Epithelial cell of proximal tubule (primary cell): Measurements from ENCODE around the gene NOVA1. TPM values are rescaled to one million over a fixed set of nuclear protein-coding genes. Genes with fewer than 3 reads are reported as not detected.
A peak's percentile ranks its signal among the peaks of the same experiment; 100 is the strongest.

Source experiments
- DNase-seq: peaks from one replicate; pipeline ENCODE4 v3.0.0-alpha.2; 2011; ENCODE audit warnings: low read depth
- H3K4me3 ChIP-seq: 2 replicates; pipeline ENCODE4 v1.5.1; 2011; ENCODE audit warnings: low read depth, mild to moderate bottlenecking, low read length
- CTCF ChIP-seq: conservative IDR thresholded peaks from 2 replicates; pipeline ENCODE4 v1.5.1; 2012; ENCODE audit warnings: low read depth, mild to moderate bottlenecking, low read length
- total RNA-seq: library from RNA; depleted of rRNA; stranded (reverse); fragments of >200 nt; gene quantifications from 2 replicates; pipeline ENCODE4 v1.2.3, GENCODE V29; 2015

The NOVA1 gene
- total RNA-seq, 1 donor from 2014 or later: 3.5 TPM

- TF ChIP-seq CTCF: no peak
- no peak for DNase-seq
- H3K4me3 ChIP-seq: no peak overlapping the region
Measured at GRCh38 chr14:26621364-26621763, 23.5 kb upstream of the NOVA1 start.

- TF ChIP-seq CTCF: no peak
- H3K4me3 ChIP-seq: no peak overlapping the region
- no peak for DNase-seq
Measured at GRCh38 chr14:26611259-26611658, 13.4 kb upstream of the NOVA1 start.

- TF ChIP-seq CTCF: no peak
- H3K4me3 ChIP-seq: no peak overlapping the region
- no peak for DNase-seq
Measured at GRCh38 chr14:26606729-26607312, 9.0 kb upstream of the NOVA1 start.

GRCh38 chr14:26605602-26606001 is 7.8 kb upstream of the NOVA1 start:
- TF ChIP-seq CTCF: no peak
- DNase-seq: no peak
- H3K4me3 ChIP-seq: no peak overlapping the region

GRCh38 chr14:26602902-26603301 is 5.1 kb upstream of the NOVA1 start:
- no peak for DNase-seq
- no peak overlapping the region for H3K4me3 ChIP-seq
- TF ChIP-seq CTCF: no peak

GRCh38 chr14:26601856-26602255 is 4.0 kb upstream of the NOVA1 start:
- no peak for TF ChIP-seq CTCF
- no peak for DNase-seq
- no peak overlapping the region for H3K4me3 ChIP-seq

GRCh38 chr14:26599291-26599690 is 1.5 kb upstream of the NOVA1 start:
- no peak for TF ChIP-seq CTCF
- H3K4me3 ChIP-seq: peak overlapping the region; percentile 80
- DNase-seq: no peak
